Measurements from ENCODE around the gene HOXA1. TPM values are rescaled to one million over a fixed set of nuclear protein-coding genes. Genes with fewer than 3 reads are reported as not detected.

The HOXA1 gene
- total RNA-seq, 1 experiment from 2014 or later = 1.4 TPM

- DNase-seq = no peak
- TF ChIP-seq EZH2 (IDR thresholded peaks at IDR 0.05; ENCODE audit: low read length, unreplicated experiment) = no peak
- TF ChIP-seq CTCF (conservative IDR thresholded peaks at IDR 0.05; ENCODE audit: low read depth, low read length) = no peak
- TF ChIP-seq EZH2phosphoT487 (IDR thresholded peaks at IDR 0.05; ENCODE audit: borderline replicate concordance, low read length) = no peak
- no peak overlapping the region for H3K27ac ChIP-seq (ENCODE audit: low read length)
- POLR2A ChIA-PET (ENCODE audit: unreplicated experiment) = interaction anchor here (0.6 kb wide), 1 partner anchor 12 kb away, joined by 4 read pairs; no protein-coding TSS in a partner anchor
- no peaks in the 10 kb centered on the region for H3K9me2 ChIP-seq (replicated peaks; ENCODE audit: low read length)
- ATAC-seq = no peak
- H4K20me1 ChIP-seq (ENCODE audit: low read length) = no peaks in the 10 kb centered on the region
- no peaks in the 10 kb centered on the region for H3F3A ChIP-seq (ENCODE audit: low read length, unreplicated experiment)
- H3K4me1 ChIP-seq (ENCODE audit: insufficient read depth, low read length) = 0 out of 2 replicates have a peak, but pooled peaks cover 4% of the 10 kb centered on the region
- CTCF ChIA-PET = no interaction called here
- intact Hi-C loops (cut with micrococcal nuclease) = no loop called here
- no peak overlapping the region for H3K4me3 ChIP-seq (ENCODE audit: low read length)
- H3K9ac ChIP-seq (ENCODE audit: low read length) = no peak overlapping the region
- no peaks in the 10 kb centered on the region; the same call in 1 of the 2 replicates for H3K36me3 ChIP-seq (ENCODE audit: low read depth, low read length)
- H3K27me3 ChIP-seq (ENCODE audit: low read length) = no peaks in the 10 kb centered on the region
- BruUV-seq (replicated peaks) = no TSS peak
- H3K4me2 ChIP-seq (ENCODE audit: low read length) = no peak overlapping the region
- peaks cover 15% of the 10 kb centered on the region; the same call in 1 of the 2 replicates for H3K79me2 ChIP-seq (ENCODE audit: low read length)
- H3K9me3 ChIP-seq (ENCODE audit: low read length) = no peaks in the 10 kb centered on the region
- no peak overlapping the region for H2AFZ ChIP-seq (ENCODE audit: low read length)
These were observed 27.8 kb upstream of the HOXA1 start for GRCh38 chr7:27123477-27124053.

- ChIA-PET CTCF (no interaction called here), POLR2A (ENCODE audit: unreplicated experiment) (interaction anchor here (0.6 to 0.7 kb wide), 3 partner anchors 8 to 25 kb away, joined by 3 to 5 read pairs (median 4); no protein-coding TSS in a partner anchor)
- Histone ChIP-seq H3K79me2 (ENCODE audit: low read length) (peaks cover 18% of the 10 kb centered on the region; the same call in 1 of the 2 replicates), H3K27me3 (ENCODE audit: low read length) (no peaks in the 10 kb centered on the region), H4K20me1 (ENCODE audit: low read length) (no peaks in the 10 kb centered on the region), H3K36me3 (ENCODE audit: low read depth, low read length) (no peaks in the 10 kb centered on the region; the same call in 1 of the 2 replicates), H3K4me2 (ENCODE audit: low read length) (peak overlapping the region; percentile 38), H2AFZ (ENCODE audit: low read length) (0 out of 2 replicates have a peak overlapping the region, but pooled peaks have one; percentile 1), H3K9me2 (replicated peaks; ENCODE audit: low read length) (no peaks in the 10 kb centered on the region), H3F3A (ENCODE audit: low read length, unreplicated experiment) (no peaks in the 10 kb centered on the region), H3K9ac (ENCODE audit: low read length) (peak overlapping the region; percentile 51; the same call in 1 of the 2 replicates), H3K27ac (ENCODE audit: low read length) (no peak overlapping the region), H3K9me3 (ENCODE audit: low read length) (no peaks in the 10 kb centered on the region), H3K4me1 (ENCODE audit: insufficient read depth, low read length) (0 out of 2 replicates have a peak, but pooled peaks cover under 1% of the 10 kb centered on the region), H3K4me3 (ENCODE audit: low read length) (no peak overlapping the region; the same call in 1 of the 2 replicates)
- intact Hi-C loops (cut with micrococcal nuclease) = no loop called here
- ATAC-seq (0 out of 2 replicates have a peak, but pooled peaks have one; percentile 9), DNase-seq (no peak)
- BruUV-seq (replicated peaks) = no TSS peak
- TF ChIP-seq EZH2 (IDR thresholded peaks at IDR 0.05; ENCODE audit: low read length, unreplicated experiment) (no peak), CTCF (conservative IDR thresholded peaks at IDR 0.05; ENCODE audit: low read depth, low read length) (no peak), EZH2phosphoT487 (IDR thresholded peaks at IDR 0.05; ENCODE audit: borderline replicate concordance, low read length) (no peak)
These were observed 27.2 kb upstream of the HOXA1 start for GRCh38 chr7:27123007-27123476.

All from PC-3 (cell line).